Tibial nerve (tissue), 4 donors: ENCODE results near the gene SLC25A21. TPM values are rescaled to one million over a fixed set of nuclear protein-coding genes. Genes with fewer than 3 reads are reported as not detected.

Source experiments
- DNase-seq, 2 donors: peaks; one replicate each; pipeline ENCODE4 v3.0.0-alpha.2; 2019; ENCODE audit warnings: low spot score in 2 of 2
- H3K27ac ChIP-seq, 4 donors: fragments of 200-600 bp; sonication (generic) in 3 of 4; one replicate each; pipeline ENCODE4 v1.5.1; 2017 to 2019; ENCODE audit warnings: mild to moderate bottlenecking in 1 of 4
- H3K27me3 ChIP-seq, 2 donors: fragments of 200-600 bp; sonication (generic) in 1 of 2; one replicate each; pipeline versions ENCODE4 v1.5.1 to v1.6.0; 2017 to 2019
- H3K36me3 ChIP-seq, 3 donors: fragments of 200-600 bp; sonication (generic); one replicate each; pipeline ENCODE4 v1.5.1; 2018 to 2019
- H3K4me1 ChIP-seq, 4 donors: fragments of 200-600 bp; sonication (generic) in 3 of 4; one replicate each; pipeline ENCODE4 v1.5.1; 2017 to 2019
- H3K4me3 ChIP-seq, 4 donors: fragments of 200-600 bp; sonication (generic) in 3 of 4; one replicate each; pipeline ENCODE4 v1.5.1; 2017 to 2019; ENCODE audit warnings: mild to moderate bottlenecking in 1 of 4, moderate library complexity in 1 of 4
- H3K9me3 ChIP-seq, 4 donors: fragments of 200-600 bp; sonication (generic) in 3 of 4; one replicate each; pipeline ENCODE4 v1.5.1; 2017 to 2019
- EP300 ChIP-seq, 2 donors: sonication (generic); formaldehyde crosslinking; IDR thresholded peaks; one replicate each; pipeline ENCODE4 v1.6.1; 2017; ENCODE audit warnings: antibody characterized with exemption in 2 of 2, mild to moderate bottlenecking in 1 of 2
- POLR2A ChIP-seq, 2 donors: fragments of 450-650 bp; IDR thresholded peaks; one replicate each; pipeline ENCODE4 v1.6.1; 2017; ENCODE audit warnings: antibody characterized with exemption in 2 of 2, mild to moderate bottlenecking in 2 of 2, moderate library complexity in 2 of 2
- WGBS, 2 donors: methylation state at CpG; one replicate each; pipeline ENCODE4 v1.1.5; 2018; 5-methylcytosine and 5-hydroxymethylcytosine counted together
- total RNA-seq, 4 donors: library from RNA; depleted of rRNA; stranded (reverse); fragments of >200 nt; gene quantifications; one replicate each; pipeline ENCODE4 v1.1.0, GENCODE V29; 2016
- TF ChIP-seq, protein P1 (sequence below), 5 experiments: fragments of 200-600 bp in 3 of 5; fragments of 450-650 bp in 2 of 5; sonication (generic) in 3 of 5; IDR thresholded peaks; one replicate each; pipeline ENCODE4 v1.5.1; 2016 to 2019; ENCODE audit warnings: antibody characterized with exemption in 5 of 5, mild to moderate bottlenecking in 3 of 5, moderate library complexity in 2 of 5

The SLC25A21 gene
- total RNA-seq, 4 donors from 2014 or later: 0.30 to 0.98 (median 0.42) TPM; not detected in 1

DNA sequence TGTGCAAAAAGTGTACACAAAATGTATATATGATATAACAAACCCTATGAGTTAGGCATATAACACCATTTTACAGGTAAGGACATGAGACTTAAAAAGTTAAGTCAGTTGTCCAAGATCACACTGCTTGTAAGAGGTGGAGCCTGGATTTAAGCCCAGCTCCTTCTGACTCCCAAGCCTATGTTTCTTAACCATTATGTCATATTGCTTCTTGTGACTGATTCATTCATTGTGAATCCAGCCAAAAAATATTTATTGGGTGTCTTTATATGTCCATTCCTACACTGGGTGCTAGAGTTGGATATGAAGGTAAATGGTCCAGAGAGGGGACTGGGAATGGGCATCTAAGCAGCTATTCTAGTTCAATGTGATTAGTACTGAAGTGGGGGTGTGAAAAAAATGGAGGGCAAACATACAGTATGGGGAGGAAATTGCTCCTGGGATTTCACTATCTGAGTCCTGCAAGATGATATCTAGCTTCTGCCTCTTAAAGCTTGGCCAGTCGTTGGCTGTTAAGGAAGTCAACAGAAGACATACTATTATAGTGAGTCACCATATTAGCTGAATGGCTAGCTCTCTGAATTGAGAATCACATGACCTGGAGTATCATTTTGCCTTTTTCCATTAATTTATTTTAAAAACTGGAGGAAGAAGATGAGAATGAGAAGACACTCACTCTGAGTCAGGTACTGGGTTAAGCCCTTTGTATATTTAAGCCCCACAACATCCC lies 481.9 kb downstream of the SLC25A21 start:
- Histone ChIP-seq H3K27me3 (no peaks in the 10 kb centered on the region), H3K4me1 (no peaks in the 10 kb centered on the region), H3K9me3 (peaks cover 0 to 4% (median 0%) of the 10 kb centered on the region in 4 donors), H3K27ac (no peak overlapping the region), H3K36me3 (no peaks in the 10 kb centered on the region), H3K4me3 (no peak overlapping the region)
- TF ChIP-seq POLR2A (IDR thresholded peaks at IDR 0.05) (no peak), EP300 (IDR thresholded peaks at IDR 0.05) (no peak)
- TF ChIP-seq, protein P1, sequence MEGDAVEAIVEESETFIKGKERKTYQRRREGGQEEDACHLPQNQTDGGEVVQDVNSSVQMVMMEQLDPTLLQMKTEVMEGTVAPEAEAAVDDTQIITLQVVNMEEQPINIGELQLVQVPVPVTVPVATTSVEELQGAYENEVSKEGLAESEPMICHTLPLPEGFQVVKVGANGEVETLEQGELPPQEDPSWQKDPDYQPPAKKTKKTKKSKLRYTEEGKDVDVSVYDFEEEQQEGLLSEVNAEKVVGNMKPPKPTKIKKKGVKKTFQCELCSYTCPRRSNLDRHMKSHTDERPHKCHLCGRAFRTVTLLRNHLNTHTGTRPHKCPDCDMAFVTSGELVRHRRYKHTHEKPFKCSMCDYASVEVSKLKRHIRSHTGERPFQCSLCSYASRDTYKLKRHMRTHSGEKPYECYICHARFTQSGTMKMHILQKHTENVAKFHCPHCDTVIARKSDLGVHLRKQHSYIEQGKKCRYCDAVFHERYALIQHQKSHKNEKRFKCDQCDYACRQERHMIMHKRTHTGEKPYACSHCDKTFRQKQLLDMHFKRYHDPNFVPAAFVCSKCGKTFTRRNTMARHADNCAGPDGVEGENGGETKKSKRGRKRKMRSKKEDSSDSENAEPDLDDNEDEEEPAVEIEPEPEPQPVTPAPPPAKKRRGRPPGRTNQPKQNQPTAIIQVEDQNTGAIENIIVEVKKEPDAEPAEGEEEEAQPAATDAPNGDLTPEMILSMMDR (IDR thresholded peaks at IDR 0.05): no peak
- no peak for DNase-seq
- WGBS, 2 donors: 48 to 53% methylated on average over 1 of the region's 1 CpG

- Histone ChIP-seq H3K4me3 (no peak overlapping the region), H3K9me3 (no peaks in the 10 kb centered on the region), H3K27me3 (no peaks in the 10 kb centered on the region), H3K27ac (no peak overlapping the region), H3K36me3 (no peaks in the 10 kb centered on the region), H3K4me1 (no peaks in the 10 kb centered on the region)
- TF ChIP-seq POLR2A (IDR thresholded peaks at IDR 0.05) (no peak), EP300 (IDR thresholded peaks at IDR 0.05) (no peak)
- TF ChIP-seq, protein P1 (IDR thresholded peaks at IDR 0.05): no peak
- WGBS, 2 donors: 88 to 90% methylated on average over 3 of the region's 3 CpGs
- no peak for DNase-seq
Measured at GRCh38 chr14:36684946-36685345, 487.5 kb downstream of the SLC25A21 start.

GRCh38 chr14:36683083-36683724 lies 489.2 kb downstream of the SLC25A21 start:
- H3K4me1 ChIP-seq: no peaks in the 10 kb centered on the region
- H3K36me3 ChIP-seq: no peaks in the 10 kb centered on the region
- no peak overlapping the region for H3K27ac ChIP-seq
- H3K27me3 ChIP-seq: no peaks in the 10 kb centered on the region
- H3K9me3 ChIP-seq: no peaks in the 10 kb centered on the region
- TF ChIP-seq, protein P1 (IDR thresholded peaks at IDR 0.05): no peak
- TF ChIP-seq EP300 (IDR thresholded peaks at IDR 0.05) (no peak), POLR2A (IDR thresholded peaks at IDR 0.05) (no peak)
- no peak for DNase-seq
- no peak overlapping the region for H3K4me3 ChIP-seq
- WGBS, 2 donors: 46 to 47% methylated on average over 9 of the region's 9 CpGs

- Histone ChIP-seq H3K36me3 (no peaks in the 10 kb centered on the region), H3K4me1 (no peaks in the 10 kb centered on the region), H3K27ac (no peak overlapping the region), H3K9me3 (no peaks in the 10 kb centered on the region), H3K27me3 (no peaks in the 10 kb centered on the region), H3K4me3 (no peak overlapping the region)
- WGBS, 2 donors: 90 to 96% methylated on average over 4 of the region's 4 CpGs
- no peak for DNase-seq
- no peak for TF ChIP-seq POLR2A (IDR thresholded peaks at IDR 0.05)
- TF ChIP-seq, protein P1 (IDR thresholded peaks at IDR 0.05): no peak
Measured at GRCh38 chr14:36682338-36682737, 490.1 kb downstream of the SLC25A21 start.

DNA sequence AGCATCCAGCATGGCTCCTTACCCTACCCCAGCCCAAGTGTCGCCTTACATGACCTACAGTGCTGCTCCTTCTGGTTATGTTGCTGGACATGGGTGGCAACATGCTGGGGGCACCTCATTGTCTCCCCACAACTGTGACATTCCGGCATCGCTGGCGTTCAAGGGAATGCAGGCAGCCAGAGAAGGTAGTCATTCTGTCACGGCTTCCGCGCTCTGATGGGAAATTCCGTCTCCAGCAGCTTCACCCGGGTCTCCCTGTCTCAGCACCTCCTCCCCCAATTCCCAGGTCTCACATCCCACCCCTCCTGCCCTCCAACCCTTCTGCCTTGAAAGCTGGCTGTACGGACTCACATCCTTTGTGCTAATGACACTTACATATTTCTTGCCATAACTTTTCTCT lies 496.2 kb downstream of the SLC25A21 start:
- Histone ChIP-seq H3K27me3 (peaks cover 0 to 36% of the 10 kb centered on the region in 2 donors), H3K9me3 (no peaks in the 10 kb centered on the region), H3K36me3 (no peaks in the 10 kb centered on the region), H3K4me1 (no peaks in the 10 kb centered on the region), H3K27ac (no peak overlapping the region), H3K4me3 (no peak overlapping the region)
- TF ChIP-seq, protein P1 (IDR thresholded peaks at IDR 0.05): no peak
- no peak for TF ChIP-seq POLR2A (IDR thresholded peaks at IDR 0.05)
- no peak for TF ChIP-seq EP300 (IDR thresholded peaks at IDR 0.05)
- no peak for DNase-seq
- 29 to 35% methylated on average over 10 of the region's 10 CpGs for WGBS, 2 donors
